Measurements from ENCODE around the gene SLC38A1.
"Not testable (repeated sequence)": the region's sequence is repeated elsewhere in the genome, so short reads cannot be mapped to it uniquely, and the experiment has no call there.

The SLC38A1 gene

GRCh38 chr12:46214668-46215436 lies 54.0 kb downstream of the SLC38A1 start:
- no peak for DNase-seq
- in situ Hi-C loops (cut with HindIII; ENCODE audit: low pct_ligation_motif_present, low pct_unique_long_range_greater_than_20kb, low sequenced_read_pairs), result no loop called here

- in situ Hi-C loops (cut with HindIII; ENCODE audit: low pct_ligation_motif_present, low pct_unique_long_range_greater_than_20kb, low sequenced_read_pairs), result no loop called here
- DNase-seq, result no peak
Observed at GRCh38 chr12:46212108-46212982, 56.5 kb downstream of the SLC38A1 start.

- in situ Hi-C loops (cut with HindIII; ENCODE audit: low pct_ligation_motif_present, low pct_unique_long_range_greater_than_20kb, low sequenced_read_pairs), result no loop called here
Observed at GRCh38 chr12:46210873-46211439, 57.9 kb downstream of the SLC38A1 start.

GRCh38 chr12:46209914-46210872 lies 58.6 kb downstream of the SLC38A1 start:
- in situ Hi-C loops (cut with HindIII; ENCODE audit: low pct_ligation_motif_present, low pct_unique_long_range_greater_than_20kb, low sequenced_read_pairs), result no loop called here
- DNase-seq, result no peak

More at GRCh38 chr12:46210873-46211439, 57.9 kb downstream of the SLC38A1 start:
- no peak for DNase-seq

GRCh38 chr12:46209170-46209569 lies 59.7 kb downstream of the SLC38A1 start:
- no peak for DNase-seq
- in situ Hi-C loops (cut with HindIII; ENCODE audit: low pct_ligation_motif_present, low pct_unique_long_range_greater_than_20kb, low sequenced_read_pairs), result no loop called here

GRCh38 chr12:46208370-46208769 lies 60.5 kb downstream of the SLC38A1 start:
- in situ Hi-C loops (cut with HindIII; ENCODE audit: low pct_ligation_motif_present, low pct_unique_long_range_greater_than_20kb, low sequenced_read_pairs), result no loop called here
- no peak for DNase-seq

GRCh38 chr12:46207644-46208043 lies 61.2 kb downstream of the SLC38A1 start:
- in situ Hi-C loops (cut with HindIII; ENCODE audit: low pct_ligation_motif_present, low pct_unique_long_range_greater_than_20kb, low sequenced_read_pairs), result no loop called here
- DNase-seq, result no peak

- DNase-seq, result no peak
- in situ Hi-C loops (cut with HindIII; ENCODE audit: low pct_ligation_motif_present, low pct_unique_long_range_greater_than_20kb, low sequenced_read_pairs), result no loop called here
Observed at GRCh38 chr12:46206471-46206870, 62.4 kb downstream of the SLC38A1 start.

GRCh38 chr12:46205294-46205693 lies 63.5 kb downstream of the SLC38A1 start:
- DNase-seq, result no peak
- in situ Hi-C loops (cut with HindIII; ENCODE audit: low pct_ligation_motif_present, low pct_unique_long_range_greater_than_20kb, low sequenced_read_pairs), result no loop called here

GRCh38 chr12:46201284-46201789 lies 67.5 kb downstream of the SLC38A1 start:
- DNase-seq, result no peak

GRCh38 chr12:46200551-46200950 lies 68.3 kb downstream of the SLC38A1 start:
- no peak for DNase-seq
- in situ Hi-C loops (cut with HindIII; ENCODE audit: low pct_ligation_motif_present, low pct_unique_long_range_greater_than_20kb, low sequenced_read_pairs), result no loop called here

More at GRCh38 chr12:46201284-46201789, 67.5 kb downstream of the SLC38A1 start:
- in situ Hi-C loops (cut with HindIII; ENCODE audit: low pct_ligation_motif_present, low pct_unique_long_range_greater_than_20kb, low sequenced_read_pairs), result no loop called here

GRCh38 chr12:46198913-46199312 lies 69.9 kb downstream of the SLC38A1 start:
- no peak for DNase-seq
- in situ Hi-C loops (cut with HindIII; ENCODE audit: low pct_ligation_motif_present, low pct_unique_long_range_greater_than_20kb, low sequenced_read_pairs), result no loop called here

- in situ Hi-C loops (cut with HindIII; ENCODE audit: low pct_ligation_motif_present, low pct_unique_long_range_greater_than_20kb, low sequenced_read_pairs), result no loop called here
- DNase-seq, result no peak
Observed at GRCh38 chr12:46197883-46198282, 71.0 kb downstream of the SLC38A1 start.

- DNase-seq; in situ Hi-C loops (cut with HindIII; ENCODE audit: low pct_ligation_motif_present, low pct_unique_long_range_greater_than_20kb, low sequenced_read_pairs): not testable (repeated sequence)
Observed at GRCh38 chr12:46190533-46190932, 78.3 kb downstream of the SLC38A1 start.

- in situ Hi-C loops (cut with HindIII; ENCODE audit: low pct_ligation_motif_present, low pct_unique_long_range_greater_than_20kb, low sequenced_read_pairs), result no loop called here
Observed at GRCh38 chr12:46188170-46188569, 80.7 kb downstream of the SLC38A1 start.

GRCh38 chr12:46187023-46187422 lies 81.8 kb downstream of the SLC38A1 start:
- in situ Hi-C loops (cut with HindIII; ENCODE audit: low pct_ligation_motif_present, low pct_unique_long_range_greater_than_20kb, low sequenced_read_pairs), result no loop called here
- peak; percentile 32 for DNase-seq

More at GRCh38 chr12:46188170-46188569, 80.7 kb downstream of the SLC38A1 start:
- DNase-seq, result no peak

GRCh38 chr12:46186088-46186487 lies 82.8 kb downstream of the SLC38A1 start:
- in situ Hi-C loops (cut with HindIII; ENCODE audit: low pct_ligation_motif_present, low pct_unique_long_range_greater_than_20kb, low sequenced_read_pairs), result no loop called here

GRCh38 chr12:46185686-46186085 lies 83.2 kb downstream of the SLC38A1 start:
- in situ Hi-C loops (cut with HindIII; ENCODE audit: low pct_ligation_motif_present, low pct_unique_long_range_greater_than_20kb, low sequenced_read_pairs), result no loop called here
- DNase-seq, result no peak

More at GRCh38 chr12:46186088-46186487, 82.8 kb downstream of the SLC38A1 start:
- no peak for DNase-seq
